ENCODE measurements around the gene USF1.
"Not testable (repeated sequence)": the region's sequence is repeated elsewhere in the genome, so short reads cannot be mapped to it uniquely, and the experiment has no call there.

The USF1 gene

GRCh38 chr1:161076410-161076809 is 30.6 kb upstream of the USF1 start:
- no peak for DNase-seq

DNA sequence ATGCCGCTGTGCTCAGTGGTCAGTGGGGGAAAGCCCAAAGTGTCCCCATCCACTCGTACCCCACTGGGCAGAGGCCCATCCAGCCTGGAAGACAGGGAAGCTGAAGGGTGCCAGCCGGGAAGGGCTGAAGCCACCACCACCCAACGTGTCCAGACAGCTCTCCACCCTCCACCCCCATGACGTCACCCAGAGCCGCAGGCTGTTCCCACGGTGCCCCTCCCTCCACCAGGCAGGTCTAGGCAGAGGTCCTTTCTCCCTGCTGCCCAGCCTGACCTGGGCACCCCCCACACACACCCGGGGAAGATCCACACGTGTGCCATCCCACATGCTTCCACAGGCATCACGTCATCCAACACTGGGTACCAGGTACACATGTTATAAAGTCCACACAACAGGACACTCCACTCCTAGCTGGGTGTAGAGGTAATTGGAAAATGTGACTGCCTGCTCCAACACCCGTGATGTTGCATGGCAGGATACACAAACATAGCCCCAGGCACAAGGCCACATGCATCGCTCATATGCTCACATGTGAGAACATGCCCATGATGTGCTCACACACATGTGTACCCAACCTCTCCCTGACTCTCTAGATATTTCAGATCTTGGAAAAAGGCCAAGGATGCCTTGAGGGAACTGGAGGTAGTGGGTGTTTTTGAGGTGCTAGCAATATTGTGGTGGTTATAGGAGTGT is 29.0 kb upstream of the USF1 start:
- DNase-seq = no peak

DNA sequence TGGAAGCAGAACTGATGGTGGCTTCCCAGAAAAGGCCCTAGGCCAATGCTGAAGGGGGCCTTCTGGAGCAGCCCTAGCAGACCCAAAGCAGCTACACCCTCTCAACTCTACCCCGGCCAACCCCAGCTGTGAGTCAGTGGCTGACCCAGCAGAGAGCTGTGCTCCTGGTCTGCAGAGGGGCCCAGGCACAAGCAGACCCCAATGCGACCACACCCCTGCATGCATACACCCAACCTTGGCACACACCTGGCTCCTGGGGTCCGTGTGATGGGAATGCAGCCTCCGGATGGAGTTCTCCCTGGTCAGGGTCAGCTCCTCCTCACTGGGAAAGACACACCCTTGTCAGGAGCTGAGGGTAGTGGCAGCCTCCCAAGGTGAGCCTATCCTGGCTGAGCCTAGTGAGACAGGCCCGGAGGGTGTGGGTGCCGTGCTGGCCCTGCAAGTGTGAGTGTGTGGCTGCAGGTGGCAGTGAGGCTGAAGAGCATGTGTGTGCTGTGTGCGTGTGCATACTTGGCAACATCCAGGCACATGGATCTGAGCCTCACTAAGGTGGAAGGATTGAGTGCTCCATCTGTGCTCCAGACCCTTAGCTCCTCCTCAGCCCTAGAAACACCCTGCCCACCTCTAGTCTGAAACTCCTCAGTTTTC is 27.8 kb upstream of the USF1 start:
- DNase-seq = no peak

- DNase-seq = no peak
Observed at GRCh38 chr1:161072751-161073449, 27.1 kb upstream of the USF1 start.

GRCh38 chr1:161071886-161072371 is 26.2 kb upstream of the USF1 start:
- peak; percentile 68 for DNase-seq

DNA sequence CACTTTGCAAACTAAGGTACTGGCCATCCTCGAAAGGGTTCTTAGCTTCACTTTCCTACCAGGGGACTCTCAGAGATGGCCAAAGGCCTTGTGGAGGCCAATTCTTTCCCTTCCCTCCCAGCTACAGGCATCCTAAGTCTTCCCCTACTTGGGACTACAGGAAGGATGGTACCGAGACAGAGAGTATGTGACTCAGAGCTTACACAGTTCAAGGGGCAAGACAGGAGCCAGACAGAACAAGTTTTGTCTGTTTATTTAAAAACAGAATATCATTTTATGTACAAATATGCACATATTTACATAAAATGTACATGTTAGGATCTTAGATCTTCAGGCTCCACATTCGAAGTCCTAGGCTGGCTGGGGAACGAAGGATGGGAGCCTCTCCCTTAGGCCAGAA is 25.0 kb upstream of the USF1 start:
- no peak for DNase-seq

- DNase-seq = peak; percentile 86
Observed at GRCh38 chr1:161069731-161070270, 24.0 kb upstream of the USF1 start, which contains the start of gene ARHGAP30. Gene ARHGAP30 (minus strand): TSS chr1:161069891. CDS start chr1:161069624, 267 bp downstream.

DNA sequence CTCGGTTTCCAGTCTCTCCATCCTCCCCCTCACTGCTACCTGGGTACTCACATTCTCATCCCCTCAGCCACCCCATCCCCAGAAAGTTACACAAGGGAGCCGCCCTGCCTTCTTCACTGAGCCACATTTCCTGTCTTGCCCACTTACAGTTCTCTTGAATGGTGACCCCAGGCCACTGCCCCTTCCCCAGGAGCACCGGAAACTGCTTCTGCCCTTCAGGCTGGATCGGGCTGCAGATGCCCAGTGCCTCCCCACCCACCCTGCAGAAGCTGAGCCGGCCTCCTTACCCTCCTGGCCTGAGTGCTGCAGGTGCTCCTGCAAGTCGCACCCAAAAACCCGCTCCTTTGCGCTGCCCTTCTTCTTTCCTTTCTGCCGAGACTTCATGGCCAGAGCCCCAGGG is 23.5 kb upstream of the USF1 start:
- peak; percentile 66 for DNase-seq

GRCh38 chr1:161068306-161069234 is 22.8 kb upstream of the USF1 start:
- DNase-seq = peak; percentile 84

- DNase-seq = no peak
Observed at GRCh38 chr1:161066694-161067093, 20.9 kb upstream of the USF1 start.

- DNase-seq = not testable (repeated sequence)
Observed at GRCh38 chr1:161065681-161066080, 19.9 kb upstream of the USF1 start.

DNA sequence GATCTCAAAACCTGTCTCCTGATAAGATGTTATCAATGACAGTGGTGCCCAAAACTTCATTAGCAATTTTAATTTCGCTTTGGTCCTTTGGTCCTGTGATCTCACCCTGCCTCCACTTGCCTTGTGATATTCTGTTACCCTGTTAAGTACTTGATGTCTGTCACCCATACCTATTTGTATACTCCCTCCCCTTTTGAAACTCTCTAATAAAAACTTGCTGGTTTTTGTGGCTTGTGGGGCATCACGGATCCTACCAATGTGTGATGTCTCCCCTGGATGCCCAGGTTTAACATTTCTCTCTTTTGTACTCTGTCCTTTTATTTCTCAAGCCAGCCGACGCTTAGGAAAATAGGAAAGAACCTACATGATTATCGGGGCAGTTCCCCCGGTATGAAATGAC is 18.2 kb upstream of the USF1 start:
- DNase-seq = not testable (repeated sequence)

DNA sequence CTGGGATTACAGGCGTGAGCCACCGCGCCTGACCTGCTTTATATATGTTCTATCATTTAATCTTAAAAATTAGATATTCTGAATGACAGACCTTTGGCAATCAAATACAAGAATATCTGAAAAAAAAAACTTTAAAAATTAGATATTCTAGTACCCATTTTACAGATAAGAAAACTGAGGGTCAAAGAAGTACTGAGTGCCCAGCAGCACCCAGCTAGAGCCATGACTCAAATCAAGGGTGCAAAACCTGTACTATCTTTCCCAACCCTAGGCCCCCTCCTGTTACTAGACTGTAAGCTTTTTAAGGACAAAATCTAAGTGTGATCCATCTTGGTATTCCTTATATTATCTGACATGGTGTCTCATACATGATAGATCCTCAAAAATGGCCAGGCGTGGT is 15.6 kb upstream of the USF1 start:
- no peak for DNase-seq

DNA sequence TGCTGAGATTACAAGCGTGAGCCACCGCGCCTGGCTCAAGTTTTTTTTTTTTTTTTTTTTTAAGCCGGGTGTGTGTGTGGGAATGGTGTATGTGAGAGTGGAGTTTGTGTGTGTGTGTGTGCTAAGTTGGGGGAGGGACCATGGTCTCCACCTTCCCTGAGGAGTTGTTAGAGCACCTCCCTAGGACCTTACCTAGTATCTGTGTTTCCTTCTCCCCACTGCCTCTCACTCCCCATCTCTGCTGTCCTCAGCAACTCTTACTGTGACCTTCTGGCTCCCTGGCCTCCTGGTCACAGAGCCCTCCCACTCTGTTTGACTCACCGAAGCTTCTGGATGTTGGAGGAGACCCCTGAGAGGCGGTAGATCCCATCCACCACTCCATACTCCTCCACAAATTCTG is 13.5 kb upstream of the USF1 start:
- no peak for DNase-seq

- no peak for DNase-seq
Observed at GRCh38 chr1:161054805-161055204, 9.0 kb upstream of the USF1 start.

DNA sequence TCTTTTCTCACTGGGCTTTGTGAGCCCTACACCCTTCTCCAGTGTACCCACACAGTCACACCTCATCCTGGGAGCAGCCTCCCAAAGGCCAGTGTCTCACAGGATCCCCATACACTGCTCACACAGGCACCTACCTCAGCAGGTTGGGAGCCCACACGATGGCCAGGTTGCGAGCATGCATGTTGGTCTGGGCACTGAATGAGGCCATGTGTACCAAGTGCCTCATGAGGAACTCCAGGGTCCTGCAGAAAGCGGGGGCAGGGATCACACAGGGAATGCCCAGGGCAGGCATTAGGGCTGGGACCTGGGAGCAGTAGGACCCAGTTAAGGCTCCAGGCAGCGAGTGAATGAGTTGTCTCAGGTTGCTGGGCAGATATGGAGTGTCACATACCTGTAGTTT is 8.5 kb upstream of the USF1 start:
- no peak for DNase-seq

GRCh38 chr1:161052899-161053298 is 7.1 kb upstream of the USF1 start:
- no peak for DNase-seq

DNA sequence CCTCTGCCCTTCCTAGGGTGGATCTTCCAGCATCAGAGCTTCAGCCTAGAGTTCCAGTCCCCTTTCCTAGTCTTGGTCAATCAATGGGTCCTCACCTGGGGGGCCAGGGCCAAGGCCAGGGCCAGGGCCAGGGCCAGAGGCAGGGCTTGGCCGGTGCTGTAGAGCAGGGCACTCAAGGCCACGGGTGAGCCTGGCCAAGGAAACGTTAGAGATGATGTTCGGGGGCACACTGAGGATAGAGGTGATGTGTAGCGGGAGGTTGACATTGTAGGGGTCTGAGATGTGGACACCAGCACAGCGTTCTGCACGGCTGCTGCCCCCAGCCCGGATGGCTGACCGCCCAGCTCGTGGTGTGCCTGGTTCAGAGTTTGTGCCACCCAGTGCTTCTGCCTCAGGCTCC is 5.4 kb upstream of the USF1 start:
- DNase-seq = no peak

GRCh38 chr1:161048949-161049722 is 3.4 kb upstream of the USF1 start:
- DNase-seq = no peak

GRCh38 chr1:161047436-161048420 is 2.0 kb upstream of the USF1 start:
- DNase-seq = no peak
